ENCODE measurements around the gene CYB5D1.

- TF ChIP-seq, protein P1, sequence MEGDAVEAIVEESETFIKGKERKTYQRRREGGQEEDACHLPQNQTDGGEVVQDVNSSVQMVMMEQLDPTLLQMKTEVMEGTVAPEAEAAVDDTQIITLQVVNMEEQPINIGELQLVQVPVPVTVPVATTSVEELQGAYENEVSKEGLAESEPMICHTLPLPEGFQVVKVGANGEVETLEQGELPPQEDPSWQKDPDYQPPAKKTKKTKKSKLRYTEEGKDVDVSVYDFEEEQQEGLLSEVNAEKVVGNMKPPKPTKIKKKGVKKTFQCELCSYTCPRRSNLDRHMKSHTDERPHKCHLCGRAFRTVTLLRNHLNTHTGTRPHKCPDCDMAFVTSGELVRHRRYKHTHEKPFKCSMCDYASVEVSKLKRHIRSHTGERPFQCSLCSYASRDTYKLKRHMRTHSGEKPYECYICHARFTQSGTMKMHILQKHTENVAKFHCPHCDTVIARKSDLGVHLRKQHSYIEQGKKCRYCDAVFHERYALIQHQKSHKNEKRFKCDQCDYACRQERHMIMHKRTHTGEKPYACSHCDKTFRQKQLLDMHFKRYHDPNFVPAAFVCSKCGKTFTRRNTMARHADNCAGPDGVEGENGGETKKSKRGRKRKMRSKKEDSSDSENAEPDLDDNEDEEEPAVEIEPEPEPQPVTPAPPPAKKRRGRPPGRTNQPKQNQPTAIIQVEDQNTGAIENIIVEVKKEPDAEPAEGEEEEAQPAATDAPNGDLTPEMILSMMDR (IDR thresholded peaks at IDR 0.05), result no peak
- TF ChIP-seq POLR2A (IDR thresholded peaks at IDR 0.05), result no peak
These were observed 31.6 kb downstream of the CYB5D1 start for GRCh38 chr17:7889166-7889955.
